MG63 (cell line): ENCODE measurements around the gene SOCS2. TPM values are rescaled to one million over a fixed set of nuclear protein-coding genes. Genes with fewer than 3 reads are reported as not detected.
A peak's percentile ranks its signal among the peaks of the same experiment; 100 is the strongest.
"Not testable (repeated sequence)": the region's sequence is repeated elsewhere in the genome, so short reads cannot be mapped to it uniquely, and the experiment has no call there.

Experiments used
- DNase-seq: peaks from one replicate; pipeline ENCODE4 v3.0.0-alpha.2; 2020
- H3K27me3 ChIP-seq: fragments of 250-450 bp; sonication (Bioruptor Pico); 2 replicates; pipeline ENCODE4 v1.5.1; 2020; ENCODE audit warnings: mild to moderate bottlenecking, moderate library complexity
- H3K36me3 ChIP-seq: fragments of 250-450 bp; sonication (Bioruptor Pico); 2 replicates; pipeline ENCODE4 v1.5.1; 2020; ENCODE audit warnings: mild to moderate bottlenecking, moderate library complexity
- H3K4me3 ChIP-seq: fragments of 250-450 bp; sonication (Bioruptor Pico); 2 replicates; pipeline ENCODE4 v1.5.1; 2020; ENCODE audit warnings: mild to moderate bottlenecking, moderate library complexity
- H3K9me3 ChIP-seq: fragments of 250-450 bp; sonication (Bioruptor Pico); 2 replicates; pipeline ENCODE4 v1.5.1; 2020; ENCODE audit warnings: mild to moderate bottlenecking, moderate library complexity
- total RNA-seq: library from RNA; depleted of rRNA; stranded (reverse); fragments of >200 nt; shearing (Covaris generic); gene quantifications from 2 replicates; pipeline ENCODE4 v1.2.3, GENCODE V29; 2014; ENCODE audit warnings: low replicate concordance; rRNA removed

Gene SOCS2
- total RNA-seq, 1 experiment from 2014 or later = 46.9 TPM

- no peak for DNase-seq
- no peaks in the 10 kb centered on the region for H3K36me3 ChIP-seq
- H3K9me3 ChIP-seq = no peaks in the 10 kb centered on the region; the same call in 1 of the 2 replicates
- H3K27me3 ChIP-seq = no peaks in the 10 kb centered on the region
- no peak overlapping the region for H3K4me3 ChIP-seq
Measured at GRCh38 chr12:93608313-93608712, 35.8 kb downstream of the SOCS2 start.

- Histone ChIP-seq H3K36me3 (no peaks in the 10 kb centered on the region), H3K27me3 (no peaks in the 10 kb centered on the region), H3K9me3 (no peaks in the 10 kb centered on the region; the same call in 1 of the 2 replicates), H3K4me3 (no peak overlapping the region)
- DNase-seq = no peak
Measured at GRCh38 chr12:93609281-93610192, 37.1 kb downstream of the SOCS2 start.

GRCh38 chr12:93612776-93613175 is 40.3 kb downstream of the SOCS2 start:
- DNase-seq = no peak
- H3K27me3 ChIP-seq = no peaks in the 10 kb centered on the region

GRCh38 chr12:93614917-93615596 is 42.6 kb downstream of the SOCS2 start:
- no peaks in the 10 kb centered on the region for H3K27me3 ChIP-seq
- H3K4me3 ChIP-seq = no peak overlapping the region
- peak; percentile 53 for DNase-seq
- no peaks in the 10 kb centered on the region; the same call in 1 of the 2 replicates for H3K9me3 ChIP-seq
- H3K36me3 ChIP-seq = no peaks in the 10 kb centered on the region

More at GRCh38 chr12:93612776-93613175, 40.3 kb downstream of the SOCS2 start:
- H3K4me3 ChIP-seq = no peak overlapping the region
- no peaks in the 10 kb centered on the region; the same call in none of the 2 replicates for H3K9me3 ChIP-seq
- no peaks in the 10 kb centered on the region for H3K36me3 ChIP-seq

- H3K27me3 ChIP-seq = no peaks in the 10 kb centered on the region
- peak; percentile 62 for DNase-seq
- H3K4me3 ChIP-seq = no peak overlapping the region
- no peaks in the 10 kb centered on the region for H3K36me3 ChIP-seq
- no peaks in the 10 kb centered on the region; the same call in 1 of the 2 replicates for H3K9me3 ChIP-seq
Measured at GRCh38 chr12:93616584-93617101, 44.2 kb downstream of the SOCS2 start.

- no peak for DNase-seq
- Histone ChIP-seq H3K27me3 (no peaks in the 10 kb centered on the region), H3K4me3 (no peak overlapping the region), H3K9me3 (peaks cover 3% of the 10 kb centered on the region), H3K36me3 (no peaks in the 10 kb centered on the region)
Measured at GRCh38 chr12:93618891-93619410, 46.5 kb downstream of the SOCS2 start.

GRCh38 chr12:93621986-93622385 is 49.5 kb downstream of the SOCS2 start:
- Histone ChIP-seq H3K36me3 (no peaks in the 10 kb centered on the region), H3K9me3 (peaks cover 10% of the 10 kb centered on the region), H3K27me3 (no peaks in the 10 kb centered on the region), H3K4me3 (no peak overlapping the region)
- DNase-seq = peak; percentile 59

- H3K9me3 ChIP-seq = peaks cover 10% of the 10 kb centered on the region
- H3K27me3 ChIP-seq = no peaks in the 10 kb centered on the region
- DNase-seq = peak; percentile 87
- H3K4me3 ChIP-seq = no peak overlapping the region
- H3K36me3 ChIP-seq = no peaks in the 10 kb centered on the region
Measured at GRCh38 chr12:93622485-93622884, 50.0 kb downstream of the SOCS2 start.

- H3K4me3 ChIP-seq = no peak overlapping the region
- peaks cover 18% of the 10 kb centered on the region for H3K9me3 ChIP-seq
- no peaks in the 10 kb centered on the region for H3K27me3 ChIP-seq
- peak; percentile 14 for DNase-seq
- no peaks in the 10 kb centered on the region; the same call in 1 of the 2 replicates for H3K36me3 ChIP-seq
Measured at GRCh38 chr12:93624595-93625294, 52.3 kb downstream of the SOCS2 start.

- peak; percentile 52 for DNase-seq
- not testable (repeated sequence) for H3K27me3 ChIP-seq, H3K36me3 ChIP-seq, H3K4me3 ChIP-seq
- peaks cover 18% of the 10 kb centered on the region for H3K9me3 ChIP-seq
Measured at GRCh38 chr12:93625295-93625645, 52.8 kb downstream of the SOCS2 start.

GRCh38 chr12:93626160-93626559 is 53.7 kb downstream of the SOCS2 start:
- no peaks in the 10 kb centered on the region; the same call in 1 of the 2 replicates for H3K36me3 ChIP-seq
- peaks cover 18% of the 10 kb centered on the region for H3K9me3 ChIP-seq
- H3K27me3 ChIP-seq = no peaks in the 10 kb centered on the region
- H3K4me3 ChIP-seq = no peak overlapping the region
- DNase-seq = no peak

Other genes starting within 250 kb of the SOCS2 start
- gene NUDT4, start 194.8 kb upstream of the SOCS2 start, total RNA-seq = 45.9 and 53.3 TPM in 2 replicates
- gene UBE2N, start 130.7 kb upstream of the SOCS2 start, total RNA-seq = 69.7 and 115 TPM in 2 replicates
- 131 TPM in 2 replicates for gene MRPL42, start 105.2 kb upstream of the SOCS2 start, total RNA-seq
- gene CRADD, start 104.7 kb downstream of the SOCS2 start, total RNA-seq = 27.9 and 51.9 TPM in 2 replicates